Measurements from ENCODE around the gene RNF215. TPM values are rescaled to one million over a fixed set of nuclear protein-coding genes. Genes with fewer than 3 reads are reported as not detected.

RNF215 gene
- total and polyA plus RNA-seq, 10 of the 15 experiments (the other 5 are each of a cell fraction or from before 2014, with no cell fraction given), result 0.31 to 7.6 (median 3.0) TPM; not detected in 1

DNA sequence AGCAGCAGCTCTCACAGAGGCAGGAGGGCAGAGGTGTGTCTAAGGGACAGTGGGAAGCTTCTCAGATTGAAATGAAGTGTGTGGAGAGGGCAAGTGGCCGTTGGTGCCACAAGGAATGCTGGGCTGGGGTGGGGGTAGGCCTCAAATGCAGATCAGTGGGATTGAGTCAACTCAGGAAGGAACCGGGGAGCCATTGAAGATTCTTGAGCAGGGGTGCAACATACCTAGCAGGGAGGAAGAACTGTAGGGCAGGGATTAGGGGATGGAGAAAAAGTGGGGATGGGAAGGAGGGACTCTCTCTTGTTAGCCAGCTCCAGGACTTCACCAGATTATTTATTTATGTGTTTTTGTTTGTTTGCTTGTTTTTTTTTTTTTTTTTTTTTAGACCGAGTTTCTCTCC lies 6.7 kb upstream of the RNF215 start:
- H3K4me3 ChIP-seq, result no peak overlapping the region
- 0% methylated on average over 2 of the region's 3 CpGs for WGBS (ENCODE audit: insufficient coverage, insufficient replicate concordance, low lambda C conversion rate, missing lambda C conversion rate)
- TF ChIP-seq RCOR1 (conservative IDR thresholded peaks at IDR 0.05; ENCODE audit: low read depth, low read length), result no peak
- TF ChIP-seq, protein P1, sequence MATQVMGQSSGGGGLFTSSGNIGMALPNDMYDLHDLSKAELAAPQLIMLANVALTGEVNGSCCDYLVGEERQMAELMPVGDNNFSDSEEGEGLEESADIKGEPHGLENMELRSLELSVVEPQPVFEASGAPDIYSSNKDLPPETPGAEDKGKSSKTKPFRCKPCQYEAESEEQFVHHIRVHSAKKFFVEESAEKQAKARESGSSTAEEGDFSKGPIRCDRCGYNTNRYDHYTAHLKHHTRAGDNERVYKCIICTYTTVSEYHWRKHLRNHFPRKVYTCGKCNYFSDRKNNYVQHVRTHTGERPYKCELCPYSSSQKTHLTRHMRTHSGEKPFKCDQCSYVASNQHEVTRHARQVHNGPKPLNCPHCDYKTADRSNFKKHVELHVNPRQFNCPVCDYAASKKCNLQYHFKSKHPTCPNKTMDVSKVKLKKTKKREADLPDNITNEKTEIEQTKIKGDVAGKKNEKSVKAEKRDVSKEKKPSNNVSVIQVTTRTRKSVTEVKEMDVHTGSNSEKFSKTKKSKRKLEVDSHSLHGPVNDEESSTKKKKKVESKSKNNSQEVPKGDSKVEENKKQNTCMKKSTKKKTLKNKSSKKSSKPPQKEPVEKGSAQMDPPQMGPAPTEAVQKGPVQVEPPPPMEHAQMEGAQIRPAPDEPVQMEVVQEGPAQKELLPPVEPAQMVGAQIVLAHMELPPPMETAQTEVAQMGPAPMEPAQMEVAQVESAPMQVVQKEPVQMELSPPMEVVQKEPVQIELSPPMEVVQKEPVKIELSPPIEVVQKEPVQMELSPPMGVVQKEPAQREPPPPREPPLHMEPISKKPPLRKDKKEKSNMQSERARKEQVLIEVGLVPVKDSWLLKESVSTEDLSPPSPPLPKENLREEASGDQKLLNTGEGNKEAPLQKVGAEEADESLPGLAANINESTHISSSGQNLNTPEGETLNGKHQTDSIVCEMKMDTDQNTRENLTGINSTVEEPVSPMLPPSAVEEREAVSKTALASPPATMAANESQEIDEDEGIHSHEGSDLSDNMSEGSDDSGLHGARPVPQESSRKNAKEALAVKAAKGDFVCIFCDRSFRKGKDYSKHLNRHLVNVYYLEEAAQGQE (IDR thresholded peaks at IDR 0.05; ENCODE audit: low read depth, low read length), result no peak
- no peak for TF ChIP-seq IRF4 (IDR thresholded peaks at IDR 0.05; ENCODE audit: low read depth, low read length)
- no peak for TF ChIP-seq SMARCA5 (IDR thresholded peaks at IDR 0.05)
- no peak for TF ChIP-seq CHD4 (IDR thresholded peaks at IDR 0.05)
- no peak for TF ChIP-seq SPI1 (IDR thresholded peaks at IDR 0.05; ENCODE audit: borderline replicate concordance, insufficient read depth, low read depth, low read length)
- TF ChIP-seq STAT3 (IDR thresholded peaks at IDR 0.05; ENCODE audit: low read depth, low read length), result no peak
- no peak for TF ChIP-seq POLR2AphosphoS2 (IDR thresholded peaks at IDR 0.05; ENCODE audit: low read depth, low read length)
- TF ChIP-seq CHD1 (IDR thresholded peaks at IDR 0.05; ENCODE audit: low read depth, low read length), result no peak
- no peak for TF ChIP-seq BCL11A (IDR thresholded peaks at IDR 0.05; ENCODE audit: low read depth, low read length)
- no peak for TF ChIP-seq JUND (IDR thresholded peaks at IDR 0.05; ENCODE audit: low read depth, low read length)
- no peak for TF ChIP-seq ESRRA (IDR thresholded peaks at IDR 0.05; ENCODE audit: low read length)
- no peak for TF ChIP-seq RBBP5 (conservative IDR thresholded peaks at IDR 0.05)
- TF ChIP-seq, protein P2, sequence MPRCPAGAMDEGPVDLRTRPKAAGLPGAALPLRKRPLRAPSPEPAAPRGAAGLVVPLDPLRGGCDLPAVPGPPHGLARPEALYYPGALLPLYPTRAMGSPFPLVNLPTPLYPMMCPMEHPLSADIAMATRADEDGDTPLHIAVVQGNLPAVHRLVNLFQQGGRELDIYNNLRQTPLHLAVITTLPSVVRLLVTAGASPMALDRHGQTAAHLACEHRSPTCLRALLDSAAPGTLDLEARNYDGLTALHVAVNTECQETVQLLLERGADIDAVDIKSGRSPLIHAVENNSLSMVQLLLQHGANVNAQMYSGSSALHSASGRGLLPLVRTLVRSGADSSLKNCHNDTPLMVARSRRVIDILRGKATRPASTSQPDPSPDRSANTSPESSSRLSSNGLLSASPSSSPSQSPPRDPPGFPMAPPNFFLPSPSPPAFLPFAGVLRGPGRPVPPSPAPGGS (IDR thresholded peaks at IDR 0.05; ENCODE audit: borderline replicate concordance, insufficient read depth, low read depth, low read length, poor library complexity, severe bottlenecking), result no peak
- TF ChIP-seq SIN3A (IDR thresholded peaks at IDR 0.05; ENCODE audit: low read depth, low read length), result no peak
- TF ChIP-seq, protein P3, sequence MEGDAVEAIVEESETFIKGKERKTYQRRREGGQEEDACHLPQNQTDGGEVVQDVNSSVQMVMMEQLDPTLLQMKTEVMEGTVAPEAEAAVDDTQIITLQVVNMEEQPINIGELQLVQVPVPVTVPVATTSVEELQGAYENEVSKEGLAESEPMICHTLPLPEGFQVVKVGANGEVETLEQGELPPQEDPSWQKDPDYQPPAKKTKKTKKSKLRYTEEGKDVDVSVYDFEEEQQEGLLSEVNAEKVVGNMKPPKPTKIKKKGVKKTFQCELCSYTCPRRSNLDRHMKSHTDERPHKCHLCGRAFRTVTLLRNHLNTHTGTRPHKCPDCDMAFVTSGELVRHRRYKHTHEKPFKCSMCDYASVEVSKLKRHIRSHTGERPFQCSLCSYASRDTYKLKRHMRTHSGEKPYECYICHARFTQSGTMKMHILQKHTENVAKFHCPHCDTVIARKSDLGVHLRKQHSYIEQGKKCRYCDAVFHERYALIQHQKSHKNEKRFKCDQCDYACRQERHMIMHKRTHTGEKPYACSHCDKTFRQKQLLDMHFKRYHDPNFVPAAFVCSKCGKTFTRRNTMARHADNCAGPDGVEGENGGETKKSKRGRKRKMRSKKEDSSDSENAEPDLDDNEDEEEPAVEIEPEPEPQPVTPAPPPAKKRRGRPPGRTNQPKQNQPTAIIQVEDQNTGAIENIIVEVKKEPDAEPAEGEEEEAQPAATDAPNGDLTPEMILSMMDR (IDR thresholded peaks at IDR 0.05 in 2 of 3, conservative IDR thresholded peaks at IDR 0.05 in 1 of 3; ENCODE audit: control insufficient read depth in 2 of 3, extremely low read depth in 1 of 3, insufficient read depth in 1 of 3, low read depth in 3 of 3, low read length in 3 of 3), result no peak

More for the DNA sequence above, 6.7 kb upstream of the RNF215 start:
- H3K36me3 ChIP-seq (ENCODE audit: control insufficient read depth in 2 of 2, insufficient read depth in 2 of 2, low read length in 1 of 2), result no peaks in the 10 kb centered on the region
- no peak overlapping the region for H3K27ac ChIP-seq (ENCODE audit: control insufficient read depth, insufficient read depth)
- RAD21 ChIA-PET (ENCODE audit: unreplicated experiment), result interaction anchor here (1.2 to 13.8 kb wide), 3 partner anchors 19 to 104 kb away, joined by 5 to 277 read pairs (median 137); partner anchors contain the start of genes CASTOR1 and MTFP1
- intact Hi-C loops (cut with micrococcal nuclease; ENCODE audit: unreplicated experiment) (no loop called here), in situ Hi-C loops (cut with MboI) (loop anchor here (5.0 kb wide), 2 partner anchors 88 to 287 kb away; no protein-coding TSS in a partner anchor)
- SMC1A ChIA-PET (ENCODE audit: uncharacterized antibody, unreplicated experiment), result interaction anchor here (0.6 to 1.7 kb wide), 3 partner anchors 9 to 28 kb away, joined by 3 to 5 read pairs (median 3); no protein-coding TSS in a partner anchor
- no peak overlapping the region for H2AFZ ChIP-seq (ENCODE audit: control insufficient read depth, low read depth, low read length)
- H4K20me1 ChIP-seq (ENCODE audit: control insufficient read depth, insufficient read depth), result no peaks in the 10 kb centered on the region
- no peaks in the 10 kb centered on the region for H3K79me2 ChIP-seq (ENCODE audit: control insufficient read depth, insufficient read depth, low read length)
- peaks cover 26% of the 10 kb centered on the region for H3K4me1 ChIP-seq (ENCODE audit: control insufficient read depth, insufficient read depth, low read length)
- CTCF ChIA-PET, result interaction anchor here (0.7 to 10.5 kb wide), 6 partner anchors 11 to 292 kb away, joined by 3 to 172 read pairs (median 4); partner anchors contain the start of gene MTFP1
- no peak overlapping the region for H3K4me2 ChIP-seq (ENCODE audit: control insufficient read depth, insufficient read depth)
- BruUV-seq (replicated peaks), result no TSS peak
- H3K9ac ChIP-seq (ENCODE audit: control insufficient read depth, insufficient read depth, low read length), result no peak overlapping the region
- peaks cover 4 to 9% of the 10 kb centered on the region in 2 experiments for H3K27me3 ChIP-seq (replicated peaks in 1 of 2; ENCODE audit: control insufficient read depth in 2 of 2, insufficient read depth in 2 of 2, low read length in 1 of 2)
- POLR2A ChIA-PET, result interaction anchor here (0.7 to 5.1 kb wide), 3 partner anchors 21 to 106 kb away, joined by 3 to 60 read pairs (median 24); partner anchors contain the start of genes CASTOR1 and MTFP1
- ATAC-seq (no peak), DNase-seq (ENCODE audit: low read depth, low spot score) (no peak), FAIRE-seq (no peak)
- H3K9me3 ChIP-seq (replicated peaks; ENCODE audit: control insufficient read depth, insufficient read depth, low read length), result peaks cover 2% of the 10 kb centered on the region; the same call in 2 of the 3 replicates

Measured in GM12878 (cell line).